NK-92 treated with Interleukin-12 subunit alpha and Interleukin-12 subunit beta, amount 100 ng/mL, for 24 hours (cell line): ENCODE data around the gene SLC6A5.

Experiments
- DNase-seq: peaks from one replicate; lab custom pipeline; 2025; lab: John Stamatoyannopoulos, UW

The SLC6A5 gene

DNA sequence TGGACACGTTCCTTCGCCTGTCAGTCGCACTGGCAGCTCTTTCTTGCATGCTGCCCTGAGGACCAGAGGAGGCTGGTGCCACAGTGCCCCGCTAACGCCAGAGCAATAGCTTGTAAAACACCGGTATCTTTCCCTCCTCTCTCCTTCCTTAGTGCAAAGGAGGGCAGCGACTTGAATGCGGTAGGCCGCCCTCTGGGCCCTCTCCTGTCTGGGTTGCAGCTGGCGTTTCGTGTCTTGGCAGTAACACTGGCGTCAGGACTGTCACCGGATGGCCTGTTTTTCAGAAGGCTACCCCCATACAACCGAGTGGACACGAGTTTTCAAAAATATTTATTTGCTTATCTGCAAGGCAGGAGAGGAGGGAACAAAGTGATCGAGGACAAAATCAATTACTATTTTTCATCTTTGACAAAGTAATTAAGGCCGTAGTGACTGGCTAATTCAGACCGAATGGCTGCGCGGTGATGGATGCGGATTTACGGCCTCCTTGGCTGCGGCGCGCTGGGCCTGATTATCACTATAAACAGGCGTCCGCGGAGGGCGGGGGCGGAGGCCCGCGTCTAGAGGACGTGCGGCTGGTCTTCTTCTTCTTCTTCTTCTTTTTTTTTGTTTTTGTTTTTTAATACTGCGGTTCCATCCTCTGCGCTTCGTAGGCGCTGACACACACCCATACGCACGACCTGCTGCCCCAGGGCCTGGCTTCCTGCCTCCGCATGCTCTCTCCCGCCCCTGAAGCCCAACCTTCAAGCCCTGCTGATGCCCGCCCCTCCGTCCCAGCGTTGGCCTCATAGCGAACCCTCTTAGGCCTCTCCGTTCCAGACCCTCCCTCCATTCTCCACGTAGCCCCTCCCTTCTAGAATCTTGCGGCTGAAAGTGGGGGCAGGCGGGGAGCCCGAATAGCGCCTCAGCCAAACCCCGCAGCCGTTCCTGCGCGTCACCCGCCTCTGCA is 2.9 kb upstream of the SLC6A5 start:
- no peak for DNase-seq

- no peak for DNase-seq
Observed at GRCh38 chr11:20597154-20597679, 2.2 kb upstream of the SLC6A5 start.

DNA sequence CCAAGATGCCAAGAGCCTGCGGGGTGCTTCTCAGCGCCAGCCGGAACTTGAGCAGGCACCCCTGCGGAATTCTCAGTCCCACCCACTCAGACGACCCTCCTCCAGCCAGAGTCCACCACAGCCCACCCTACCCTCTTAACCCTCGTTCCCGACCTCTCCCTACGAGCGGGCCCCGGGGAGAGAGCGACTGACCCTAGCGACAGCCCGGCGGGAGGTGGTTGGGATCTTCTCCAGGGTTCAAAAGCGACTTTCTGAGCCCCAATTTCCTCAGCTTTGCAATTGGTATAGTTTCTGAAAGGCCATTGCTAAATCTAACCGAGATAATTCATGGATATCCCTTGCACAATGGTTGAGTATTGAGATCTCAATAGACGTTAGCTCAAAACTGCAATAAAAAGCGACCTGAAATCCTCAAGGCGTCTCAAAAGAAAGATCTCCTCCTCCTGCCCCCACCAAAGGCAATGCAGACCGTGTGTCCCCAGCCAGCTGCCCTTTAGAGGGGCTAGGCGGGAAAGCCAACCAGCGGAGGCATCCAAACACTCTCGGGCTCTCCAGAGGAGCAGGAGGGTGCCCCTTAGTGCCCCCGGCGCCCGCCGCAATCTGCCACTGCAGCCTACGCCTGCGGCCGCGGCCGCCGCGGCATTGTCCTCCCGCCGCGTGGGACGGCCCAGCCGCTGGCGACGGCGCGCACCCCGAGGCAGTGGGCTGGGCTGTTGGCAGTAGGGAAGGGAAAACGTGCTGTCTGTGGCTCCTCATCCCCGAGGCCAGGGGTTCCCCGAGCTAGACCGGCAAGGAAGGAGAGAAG is 1.5 kb upstream of the SLC6A5 start:
- DNase-seq = no peak

GRCh38 chr11:20598492-20598891 is 916 bp upstream of the SLC6A5 start:
- no peak for DNase-seq

- no peak for DNase-seq
Observed at GRCh38 chr11:20600020-20600346, 575 bp downstream of the SLC6A5 start.

DNA sequence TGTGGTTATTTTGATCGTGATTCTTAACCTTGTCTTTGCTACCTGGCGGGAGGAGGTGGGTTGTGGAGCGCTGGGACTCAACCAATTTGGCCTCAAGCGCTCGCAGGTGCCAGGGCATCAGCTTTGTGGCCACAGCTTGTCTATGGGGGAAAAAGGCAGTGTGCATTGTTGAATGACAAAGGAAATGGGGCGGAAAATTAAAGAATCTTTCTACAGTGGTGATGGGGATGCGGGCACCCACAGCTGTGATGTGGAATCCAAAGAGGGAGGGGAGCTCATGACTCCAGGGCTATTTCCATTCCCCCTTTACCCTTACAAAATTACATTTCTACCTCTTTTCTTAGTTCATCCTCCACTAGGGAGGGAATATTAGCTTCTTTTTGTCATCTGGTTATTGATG is 1.1 kb downstream of the SLC6A5 start:
- DNase-seq = no peak

GRCh38 chr11:20601221-20601914 is 2.0 kb downstream of the SLC6A5 start:
- DNase-seq = no peak

DNA sequence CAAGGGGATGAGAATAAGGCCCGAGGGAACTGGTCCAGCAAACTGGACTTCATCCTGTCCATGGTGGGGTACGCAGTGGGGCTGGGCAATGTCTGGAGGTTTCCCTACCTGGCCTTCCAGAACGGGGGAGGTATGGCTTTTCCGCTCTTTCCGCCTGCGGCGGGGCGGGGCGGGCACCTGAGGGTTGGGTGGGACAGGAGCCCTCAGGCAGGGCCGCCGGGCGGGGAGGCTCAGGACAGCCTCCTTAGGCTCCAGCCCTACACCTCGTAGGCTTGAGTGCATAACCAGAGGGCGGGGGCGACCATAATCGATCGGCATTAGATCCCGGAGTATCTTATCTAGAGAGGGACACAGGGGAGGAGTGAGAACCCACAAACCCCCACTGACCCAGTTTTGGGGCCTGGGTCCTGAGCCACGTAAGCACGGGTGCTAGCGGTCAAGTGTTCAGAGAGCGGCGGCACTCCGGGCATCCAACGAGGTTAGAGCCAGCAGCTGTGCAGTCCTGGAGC is 4.9 kb downstream of the SLC6A5 start:
- DNase-seq = no peak

DNA sequence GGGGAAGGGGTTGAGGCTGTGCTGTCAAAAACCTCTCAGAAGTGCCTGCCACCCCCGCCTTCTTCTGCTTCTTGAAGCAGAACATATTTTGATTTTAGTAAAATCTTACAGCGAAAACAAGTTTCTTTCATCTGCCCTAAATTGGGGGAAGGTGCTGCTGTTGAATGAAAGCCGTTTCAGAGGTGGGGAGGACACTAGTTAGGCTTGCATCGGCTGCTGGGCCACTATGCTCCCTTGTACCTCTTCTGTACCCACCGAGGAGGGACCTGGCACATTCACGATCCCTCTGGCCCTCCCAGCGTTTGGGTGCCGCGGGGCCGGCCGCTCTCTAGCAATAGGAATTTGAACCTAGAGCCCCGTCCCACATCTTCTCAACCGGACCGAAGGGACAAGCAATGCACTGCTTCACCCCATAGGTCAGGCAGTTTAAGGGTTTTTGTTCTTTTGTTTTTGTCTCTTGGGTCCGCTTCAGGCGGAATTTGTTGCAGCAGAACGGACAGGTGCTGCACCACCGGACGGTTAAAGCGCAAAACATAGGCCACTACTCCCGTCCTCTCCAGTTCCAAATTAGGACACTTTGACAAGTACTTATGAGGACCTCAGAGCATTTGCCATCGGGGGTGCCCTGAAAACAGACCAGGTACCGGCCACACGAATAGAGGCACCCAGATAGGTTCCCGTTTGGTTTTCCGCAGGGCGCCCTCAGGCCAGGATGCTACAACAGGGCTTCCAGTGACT is 5.6 kb downstream of the SLC6A5 start:
- DNase-seq = no peak

DNA sequence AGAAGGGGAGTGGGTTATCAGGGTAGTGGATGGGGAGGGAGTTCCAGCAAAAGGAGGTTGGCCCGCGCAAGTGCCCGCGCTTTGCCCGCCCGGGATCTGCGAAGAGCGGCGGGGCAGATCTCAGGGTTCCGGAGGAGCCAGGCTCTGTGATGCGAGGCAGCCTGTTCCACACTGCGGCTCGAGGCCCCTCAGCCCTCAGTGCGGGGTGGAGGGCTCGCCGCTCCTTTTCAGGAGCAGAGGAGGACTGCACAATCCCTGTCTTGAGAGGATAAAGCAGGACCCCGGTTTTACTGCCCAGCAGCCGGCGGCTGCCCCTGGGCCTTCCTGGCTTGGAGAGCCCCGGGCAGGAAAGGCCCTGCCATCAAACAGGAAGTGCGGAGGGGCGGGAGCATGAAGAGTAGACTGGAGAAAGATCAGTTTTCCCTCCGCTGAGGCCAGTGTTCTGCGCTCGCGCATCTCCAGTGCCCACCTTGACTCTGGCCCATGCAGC is 6.2 kb downstream of the SLC6A5 start:
- no peak for DNase-seq

DNA sequence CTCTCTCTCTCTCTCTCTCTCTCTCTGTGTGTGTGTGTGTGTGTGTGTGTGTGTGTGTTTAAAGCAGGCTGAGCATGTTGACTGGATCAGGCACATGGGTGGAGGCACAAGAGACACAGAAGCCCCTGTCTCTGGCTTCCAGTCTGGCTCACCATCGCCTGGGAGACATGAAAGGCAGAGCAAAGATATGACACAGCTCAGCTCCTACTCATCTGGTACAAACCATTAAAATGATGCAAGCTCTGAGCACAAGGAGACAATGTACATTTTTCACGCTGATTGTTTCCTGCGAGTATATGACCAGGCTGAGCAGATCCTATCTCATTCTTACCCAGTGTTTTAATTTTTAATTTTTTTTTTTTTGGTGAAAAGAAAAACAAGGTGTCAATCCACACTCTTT is 9.5 kb downstream of the SLC6A5 start:
- no peak for DNase-seq

GRCh38 chr11:20609727-20610707 is 10.6 kb downstream of the SLC6A5 start:
- peak; percentile 68 for DNase-seq

GRCh38 chr11:20610825-20611224 is 11.4 kb downstream of the SLC6A5 start:
- DNase-seq = no peak

- DNase-seq = no peak
Observed at GRCh38 chr11:20611445-20611844, 12.0 kb downstream of the SLC6A5 start.

GRCh38 chr11:20611892-20612291 is 12.5 kb downstream of the SLC6A5 start:
- DNase-seq = peak; percentile 60

- DNase-seq = no peak
Observed at GRCh38 chr11:20612416-20612815, 13.0 kb downstream of the SLC6A5 start.

GRCh38 chr11:20616920-20617319 is 17.5 kb downstream of the SLC6A5 start:
- DNase-seq = no peak

DNA sequence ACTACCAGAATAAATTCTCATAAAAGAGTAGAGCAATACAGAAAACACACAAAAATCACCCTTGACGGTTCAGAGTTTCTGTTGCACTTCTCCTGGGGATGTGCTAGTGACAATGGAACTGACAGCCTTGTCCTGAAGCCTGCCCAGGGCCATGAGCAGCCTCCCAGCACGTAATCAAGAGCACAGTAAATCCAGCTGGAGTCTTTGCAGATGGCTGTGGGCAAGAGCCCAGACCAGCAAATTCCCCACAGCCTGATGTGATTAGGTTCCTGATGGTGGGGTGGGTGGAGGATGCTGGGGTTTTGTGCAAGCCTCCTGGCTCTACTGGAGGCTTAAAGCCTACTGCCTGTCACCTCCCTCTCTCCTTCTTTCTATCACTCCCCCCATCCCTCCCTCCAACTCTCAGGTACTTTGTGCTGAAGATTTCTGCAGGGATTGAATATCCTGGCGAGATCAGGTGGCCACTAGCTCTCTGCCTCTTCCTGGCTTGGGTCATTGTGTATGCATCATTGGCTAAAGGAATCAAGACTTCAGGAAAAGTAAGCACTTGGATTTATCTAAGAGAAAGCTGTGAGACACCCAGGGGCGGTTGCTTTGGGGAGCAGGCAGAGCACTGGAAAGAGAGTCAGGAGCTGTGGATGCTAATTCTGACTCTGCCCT is 18.1 kb downstream of the SLC6A5 start:
- no peak for DNase-seq

DNA sequence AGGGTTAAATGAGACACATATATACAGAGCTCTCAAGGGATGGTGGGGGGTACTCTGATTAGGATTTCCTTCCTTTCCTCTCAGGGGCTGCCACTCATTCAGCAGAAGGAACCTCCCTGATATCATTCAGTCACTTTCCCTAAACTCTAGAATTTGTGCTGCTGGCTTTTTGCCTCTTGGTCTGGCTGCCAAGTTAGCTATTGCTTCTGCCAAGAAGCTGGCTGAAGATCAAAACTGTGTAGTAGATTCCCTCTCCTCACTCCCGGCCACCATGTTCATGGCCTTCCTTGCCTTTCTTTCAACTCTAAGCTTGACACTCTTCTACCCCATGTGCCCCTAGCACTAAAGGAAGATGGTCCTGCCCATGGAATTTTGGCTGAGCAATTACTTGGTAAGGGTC is 18.7 kb downstream of the SLC6A5 start:
- DNase-seq = no peak
